Panc1 (cell line): ENCODE results near the gene SUDS3. TPM values are rescaled to one million over a fixed set of nuclear protein-coding genes. Genes with fewer than 3 reads are reported as not detected.

ENCODE experiments used
- ATAC-seq: fragments of 200-7000 bp; cut with Tn5 transposase; 2 replicates; pipeline ENCODE4 v1.9.1; 2020; ENCODE audit warnings: mild to moderate bottlenecking, moderate library complexity
- BruUV-seq: library from RNA; stranded (reverse); fragments of 400-500 nt; replicated peaks from 2 replicates; lab custom pipeline; 2021; lab: Mats Ljungman, UMichigan
- CTCF ChIA-PET: fragments of 300-600 bp; sonication (Branson Sonifier 250); formaldehyde crosslinking; loops from one replicate; lab custom pipeline; 2022; ENCODE audit warnings: antibody characterized with exemption; lab: Charles Lee
- POLR2A ChIA-PET: fragments of 300-600 bp; sonication (Branson Sonifier 250); formaldehyde crosslinking; loops from one replicate; lab custom pipeline; 2022; ENCODE audit warnings: antibody characterized with exemption; lab: Charles Lee
- DNase-seq: peaks from one replicate; pipeline ENCODE4 v3.0.0-alpha.2; 2010; ENCODE audit warnings: low read depth, low spot score
- H3K27ac ChIP-seq: 2 replicates; pipeline ENCODE4 v1.5.1; 2011; ENCODE audit warnings: mild to moderate bottlenecking, low read length, inconsistent platforms
- H3K27me3 ChIP-seq: fragments of 200-500 bp; sonication (Bioruptor generic); 2 replicates; pipeline ENCODE4 v1.6.0; 2014; ENCODE audit warnings: low read length, inconsistent platforms; ENCODE audit not compliant: control insufficient read depth, insufficient read depth
- H3K36me3 ChIP-seq: fragments of 200-500 bp; sonication (Bioruptor generic); 2 replicates; pipeline ENCODE4 v1.5.1; 2014; ENCODE audit warnings: inconsistent platforms, mild to moderate bottlenecking, low read length, moderate library complexity; ENCODE audit not compliant: control insufficient read depth, insufficient read depth
- H3K4me1 ChIP-seq: 2 replicates; pipeline ENCODE4 v1.5.1; 2011; ENCODE audit warnings: inconsistent platforms, mild to moderate bottlenecking, low read length, moderate library complexity; ENCODE audit not compliant: control insufficient read depth, insufficient read depth
- H3K4me3 ChIP-seq, 2 experiments: 2 replicates each; pipeline ENCODE4 v1.5.1; 2011 to 2012; ENCODE audit warnings: low read depth in 2 of 2, low read length in 2 of 2, mild to moderate bottlenecking in 2 of 2, inconsistent platforms in 1 of 2, moderate library complexity in 1 of 2
- H3K9me3 ChIP-seq: fragments of 200-500 bp; sonication (Bioruptor generic); 2 replicates; pipeline ENCODE4 v1.5.1; 2014; ENCODE audit warnings: low read depth, mild to moderate bottlenecking, inconsistent platforms, low read length, moderate library complexity; ENCODE audit not compliant: control insufficient read depth, insufficient read depth
- POLR2AphosphoS5 ChIP-seq: IDR thresholded peaks from 2 replicates; pipeline ENCODE4 v1.6.1; 2012; ENCODE audit warnings: mild to moderate bottlenecking, low read depth, low read length, moderate library complexity
- SIN3A ChIP-seq: IDR thresholded peaks from 2 replicates; pipeline ENCODE4 v1.6.1; 2012; ENCODE audit warnings: low read depth, mild to moderate bottlenecking, low read length, moderate library complexity, borderline replicate concordance; ENCODE audit not compliant: insufficient read depth
- TCF7L2 ChIP-seq: IDR thresholded peaks from 2 replicates; pipeline ENCODE4 v1.6.1; 2011; ENCODE audit warnings: mild to moderate bottlenecking, low read depth, low read length, inconsistent platforms
- in situ Hi-C: cut with HindIII; loops from 2 replicates; pipeline ENCODE4 v1.10.0; 2016; ENCODE audit warnings: low sequenced_read_pairs, low pct_unique_long_range_greater_than_20kb
- intact Hi-C: fragments of 100-400 bp; cut with micrococcal nuclease; formaldehyde crosslinking; loops from one replicate; pipeline ENCODE4 v1.10.0; 2022; ENCODE audit not compliant: unreplicated experiment
- total RNA-seq: library from RNA; stranded (reverse); gene quantifications from one replicate; pipeline ENCODE4 v1.2.1, GENCODE V29; 2021; ENCODE audit not compliant: unreplicated experiment
- TF ChIP-seq, protein P1 (sequence below), 2 experiments: IDR thresholded peaks; 2 replicates each; pipeline ENCODE4 v1.6.1; 2011 to 2012; ENCODE audit warnings: low read depth in 2 of 2, control low read depth in 1 of 2, low read length in 1 of 2, mild to moderate bottlenecking in 1 of 2, moderate library complexity in 1 of 2; ENCODE audit not compliant: insufficient read depth in 1 of 2
- TF ChIP-seq, protein P2 (sequence below): fragments of 450-650 bp; IDR thresholded peaks from 2 replicates; pipeline ENCODE4 v1.5.1; 2017; ENCODE audit warnings: mild to moderate bottlenecking

Gene SUDS3
- total RNA-seq, 1 experiment from 2014 or later: 37.4 TPM

DNA sequence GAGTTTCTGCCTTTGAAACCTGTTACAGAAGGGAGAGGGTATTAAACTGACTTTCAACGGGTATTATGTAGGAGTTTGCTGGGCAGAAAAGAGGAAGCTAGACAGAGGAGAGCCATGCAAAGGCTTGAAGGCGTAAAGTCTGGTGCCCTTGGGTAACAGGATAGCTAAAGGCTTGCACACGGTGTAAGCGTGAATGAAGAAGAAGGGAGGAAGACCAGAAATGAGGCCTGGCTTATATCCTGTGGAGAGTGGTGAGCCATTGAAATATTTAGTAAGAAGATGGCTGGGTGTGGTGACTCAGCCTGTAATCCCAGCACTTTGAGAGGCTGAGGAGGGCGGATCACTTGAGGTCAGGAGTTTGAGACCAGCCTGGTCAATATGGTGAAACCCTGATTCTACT lies 22.6 kb downstream of the SUDS3 start:
- ChIA-PET POLR2A (no interaction called here), CTCF (no interaction called here)
- Histone ChIP-seq H3K4me1 (no peaks in the 10 kb centered on the region), H3K36me3 (peaks cover 7% of the 10 kb centered on the region), H3K9me3 (no peaks in the 10 kb centered on the region), H3K4me3 (no peak overlapping the region), H3K27me3 (no peaks in the 10 kb centered on the region), H3K27ac (no peak overlapping the region)
- ATAC-seq (no peak), DNase-seq (no peak)
- intact Hi-C loops: no loop called here
- TF ChIP-seq SIN3A: no peak
- TF ChIP-seq, protein P1, sequence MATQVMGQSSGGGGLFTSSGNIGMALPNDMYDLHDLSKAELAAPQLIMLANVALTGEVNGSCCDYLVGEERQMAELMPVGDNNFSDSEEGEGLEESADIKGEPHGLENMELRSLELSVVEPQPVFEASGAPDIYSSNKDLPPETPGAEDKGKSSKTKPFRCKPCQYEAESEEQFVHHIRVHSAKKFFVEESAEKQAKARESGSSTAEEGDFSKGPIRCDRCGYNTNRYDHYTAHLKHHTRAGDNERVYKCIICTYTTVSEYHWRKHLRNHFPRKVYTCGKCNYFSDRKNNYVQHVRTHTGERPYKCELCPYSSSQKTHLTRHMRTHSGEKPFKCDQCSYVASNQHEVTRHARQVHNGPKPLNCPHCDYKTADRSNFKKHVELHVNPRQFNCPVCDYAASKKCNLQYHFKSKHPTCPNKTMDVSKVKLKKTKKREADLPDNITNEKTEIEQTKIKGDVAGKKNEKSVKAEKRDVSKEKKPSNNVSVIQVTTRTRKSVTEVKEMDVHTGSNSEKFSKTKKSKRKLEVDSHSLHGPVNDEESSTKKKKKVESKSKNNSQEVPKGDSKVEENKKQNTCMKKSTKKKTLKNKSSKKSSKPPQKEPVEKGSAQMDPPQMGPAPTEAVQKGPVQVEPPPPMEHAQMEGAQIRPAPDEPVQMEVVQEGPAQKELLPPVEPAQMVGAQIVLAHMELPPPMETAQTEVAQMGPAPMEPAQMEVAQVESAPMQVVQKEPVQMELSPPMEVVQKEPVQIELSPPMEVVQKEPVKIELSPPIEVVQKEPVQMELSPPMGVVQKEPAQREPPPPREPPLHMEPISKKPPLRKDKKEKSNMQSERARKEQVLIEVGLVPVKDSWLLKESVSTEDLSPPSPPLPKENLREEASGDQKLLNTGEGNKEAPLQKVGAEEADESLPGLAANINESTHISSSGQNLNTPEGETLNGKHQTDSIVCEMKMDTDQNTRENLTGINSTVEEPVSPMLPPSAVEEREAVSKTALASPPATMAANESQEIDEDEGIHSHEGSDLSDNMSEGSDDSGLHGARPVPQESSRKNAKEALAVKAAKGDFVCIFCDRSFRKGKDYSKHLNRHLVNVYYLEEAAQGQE (IDR thresholded peaks at IDR 0.05; ENCODE audit: insufficient read depth in 1 of 2, low read depth in 2 of 2, low read length in 1 of 2): no peak
- TF ChIP-seq, protein P2, sequence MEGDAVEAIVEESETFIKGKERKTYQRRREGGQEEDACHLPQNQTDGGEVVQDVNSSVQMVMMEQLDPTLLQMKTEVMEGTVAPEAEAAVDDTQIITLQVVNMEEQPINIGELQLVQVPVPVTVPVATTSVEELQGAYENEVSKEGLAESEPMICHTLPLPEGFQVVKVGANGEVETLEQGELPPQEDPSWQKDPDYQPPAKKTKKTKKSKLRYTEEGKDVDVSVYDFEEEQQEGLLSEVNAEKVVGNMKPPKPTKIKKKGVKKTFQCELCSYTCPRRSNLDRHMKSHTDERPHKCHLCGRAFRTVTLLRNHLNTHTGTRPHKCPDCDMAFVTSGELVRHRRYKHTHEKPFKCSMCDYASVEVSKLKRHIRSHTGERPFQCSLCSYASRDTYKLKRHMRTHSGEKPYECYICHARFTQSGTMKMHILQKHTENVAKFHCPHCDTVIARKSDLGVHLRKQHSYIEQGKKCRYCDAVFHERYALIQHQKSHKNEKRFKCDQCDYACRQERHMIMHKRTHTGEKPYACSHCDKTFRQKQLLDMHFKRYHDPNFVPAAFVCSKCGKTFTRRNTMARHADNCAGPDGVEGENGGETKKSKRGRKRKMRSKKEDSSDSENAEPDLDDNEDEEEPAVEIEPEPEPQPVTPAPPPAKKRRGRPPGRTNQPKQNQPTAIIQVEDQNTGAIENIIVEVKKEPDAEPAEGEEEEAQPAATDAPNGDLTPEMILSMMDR: no peak
- TF ChIP-seq POLR2AphosphoS5: no peak
- no peak for TF ChIP-seq TCF7L2
- no TSS peak for BruUV-seq
- in situ Hi-C loops: no loop called here

DNA sequence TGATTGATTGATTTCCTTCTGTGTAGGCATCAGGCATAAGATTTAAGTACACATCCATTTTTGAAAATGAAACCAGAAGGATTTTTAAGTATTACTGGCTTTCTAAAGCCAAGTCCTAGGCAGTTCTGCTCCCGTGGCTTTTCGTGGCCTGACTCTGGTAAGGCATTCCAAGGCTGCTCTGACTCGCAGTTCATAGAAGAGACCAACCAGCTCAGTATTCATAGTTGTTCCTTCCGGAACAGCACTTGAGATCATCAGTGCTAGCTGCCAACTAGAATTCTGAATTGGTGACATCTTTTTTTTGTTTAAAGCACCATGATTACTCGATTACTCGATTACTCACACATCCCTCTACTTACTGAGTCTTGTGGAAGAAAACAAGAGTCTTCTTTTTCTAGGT lies 25.9 kb downstream of the SUDS3 start:
- in situ Hi-C loops (no loop called here), intact Hi-C loops (no loop called here)
- CTCF ChIA-PET: no interaction called here
- H3K4me3 ChIP-seq: no peak overlapping the region
- POLR2A ChIA-PET: no interaction called here
- no peaks in the 10 kb centered on the region for H3K27me3 ChIP-seq
- H3K36me3 ChIP-seq: peaks cover 16% of the 10 kb centered on the region
- no peak for DNase-seq
- TF ChIP-seq, protein P1 (IDR thresholded peaks at IDR 0.05; ENCODE audit: insufficient read depth in 1 of 2, low read depth in 2 of 2, low read length in 1 of 2): no peak
- TF ChIP-seq, protein P2: no peak
- no peak for TF ChIP-seq SIN3A
- no peak for TF ChIP-seq POLR2AphosphoS5
- H3K9me3 ChIP-seq: no peaks in the 10 kb centered on the region
- H3K27ac ChIP-seq: no peak overlapping the region
- no TSS peak for BruUV-seq
- H3K4me1 ChIP-seq: no peaks in the 10 kb centered on the region
- ATAC-seq: no peak
